ENCODE measurements around the gene CCNG2. TPM values are rescaled to one million over a fixed set of nuclear protein-coding genes. Genes with fewer than 3 reads are reported as not detected.

The CCNG2 gene
- total and polyA plus RNA-seq, 9 of the 15 experiments (the other 6 are each of a cell fraction or from before 2014, with no cell fraction given) = 0.49 to 6.6 (median 2.9) TPM

- Histone ChIP-seq H2AFZ (ENCODE audit: low read depth, low read length) (peak overlapping the region; percentile 87), H3K27me3 (ENCODE audit: control insufficient read depth in 2 of 2, insufficient read depth in 2 of 2, low read length in 2 of 2) (no peaks in the 10 kb centered on the region), H3K4me2 (ENCODE audit: insufficient read depth, low read length) (peak overlapping the region; percentile 86), H3K9me1 (ENCODE audit: control insufficient read depth, insufficient read depth, low read length) (no peaks in the 10 kb centered on the region), H3K36me3 (ENCODE audit: control insufficient read depth, insufficient read depth, low read length) (no peaks in the 10 kb centered on the region), H3K4me3 (peak overlapping the region; percentile 73), H3K27ac (ENCODE audit: extremely low read depth, low read depth, low read length) (peak overlapping the region; percentile 88), H3K9ac (ENCODE audit: insufficient read depth in 1 of 2, low read depth in 2 of 2, low read length in 2 of 2) (peak overlapping the region; percentile 78 to 96), H3K9me3 (replicated peaks; ENCODE audit: control insufficient read depth, insufficient read depth, low read depth, low read length) (no peaks in the 10 kb centered on the region), H4K20me1 (replicated peaks; ENCODE audit: control insufficient read depth, insufficient read depth, low read length) (no peaks in the 10 kb centered on the region), H3K4me1 (replicated peaks in 1 of 2; ENCODE audit: control insufficient read depth in 2 of 2, insufficient read depth in 2 of 2, low read length in 2 of 2) (peaks cover 3 to 17% of the 10 kb centered on the region in 2 experiments; a peak in 4 of 5 replicates), H3K79me2 (ENCODE audit: control insufficient read depth, insufficient read depth, low read length) (no peaks in the 10 kb centered on the region)
- CTCF ChIA-PET (ENCODE audit: low intra/inter-chr PET ratio) = no interaction called here
- DNase-seq (ENCODE audit: extremely low read depth in 1 of 4, low spot score in 3 of 4) = peak; percentile 95 to 99 (median 97)
- ATAC-seq = peak; percentile 95
- BruUV-seq (replicated peaks) = no TSS peak
- peak; percentile 100 for FAIRE-seq
- POLR2A ChIA-PET = interaction anchor here (0.9 to 1.0 kb wide), 2 partner anchors 10 to 23 kb away, joined by 3 to 4 read pairs; no protein-coding TSS in a partner anchor
- WGBS (ENCODE audit: insufficient coverage, low coverage, missing lambda C conversion rate) = 0% methylated on average over 17 of the region's 17 CpGs
- in situ Hi-C loops (cut with MboI) = no loop called here
- intact Hi-C loops (cut with micrococcal nuclease) = loop anchor here (2.0 to 5.0 kb wide), 4 partner anchors 49 to 208 kb away; partner anchors contain the start of genes CCNI and SEPTIN11
- TF ChIP-seq DMBX1 (CRISPR knock-in tag; IDR thresholded peaks at IDR 0.05; ENCODE audit: borderline replicate concordance) (no peak), PKNOX1 (IDR thresholded peaks at IDR 0.05) (peak; percentile 83), NR2C2 (CRISPR knock-in tag; IDR thresholded peaks at IDR 0.05) (no peak), NR2C2 (tag; IDR thresholded peaks at IDR 0.05) (0 out of 2 replicates have a peak, but pooled peaks have one; percentile 14), TBP (optimal IDR thresholded peaks at IDR 0.05; ENCODE audit: low read depth, low read length) (peak; percentile 26), JUND (IDR thresholded peaks at IDR 0.05; ENCODE audit: borderline replicate concordance, low read depth, low read length) (0 out of 2 replicates have a peak, but pooled peaks have one; percentile 3), JUND (tag; IDR thresholded peaks at IDR 0.05; ENCODE audit: borderline replicate concordance, low read depth, low read length) (no peak), NFYB (IDR thresholded peaks at IDR 0.05; ENCODE audit: extremely low read depth, insufficient read length) (peak; percentile 91), E2F4 (CRISPR knock-in tag; IDR thresholded peaks at IDR 0.05; ENCODE audit: low read depth) (peak; percentile 96), RBM25 (IDR thresholded peaks at IDR 0.05; ENCODE audit: low read depth, low read length, severe bottlenecking) (peak; percentile 64), PHF21A (IDR thresholded peaks at IDR 0.05; ENCODE audit: borderline replicate concordance, low read depth) (no peak), RFX5 (IDR thresholded peaks at IDR 0.05; ENCODE audit: low read depth, low read length) (peak; percentile 96), FOXP1 (CRISPR knock-in tag; IDR thresholded peaks at IDR 0.05) (no peak), E2F6 (IDR thresholded peaks at IDR 0.05; ENCODE audit: borderline replicate concordance in 1 of 2, extremely low read depth in 1 of 2, insufficient read depth in 1 of 2, insufficient read length in 1 of 2, low read depth in 1 of 2, low read length in 1 of 2, poor library complexity in 1 of 2, severe bottlenecking in 1 of 2) (peak in 1 of 2 experiments; percentile 4), TEAD1 (CRISPR knock-in tag; IDR thresholded peaks at IDR 0.05) (0 out of 4 replicates have a peak, but pooled peaks of 1 of the 2 experiments have one; percentile 34), NRF1 (conservative IDR thresholded peaks at IDR 0.05 in 1 of 2, IDR thresholded peaks at IDR 0.05 in 1 of 2) (peak; percentile 96 to 97), ATF3 (IDR thresholded peaks at IDR 0.05) (no peak), ATF3 (CRISPR knock-in tag; conservative IDR thresholded peaks at IDR 0.05) (0 out of 2 replicates have a peak, but pooled peaks have one; percentile 27)
These were observed 485 bp upstream of the CCNG2 start for GRCh38 chr4:77156533-77156911.
